Lower leg skin (tissue), 4 donors: ENCODE results near the gene SAPCD1. TPM values are rescaled to one million over a fixed set of nuclear protein-coding genes. Genes with fewer than 3 reads are reported as not detected.

ENCODE experiments used
- DNase-seq, 2 donors: peaks; one replicate each; pipeline ENCODE4 v3.0.0-alpha.2; 2019; ENCODE audit warnings: low spot score in 2 of 2
- H3K4me3 ChIP-seq: fragments of 200-600 bp; sonication (generic); 2 replicates; pipeline ENCODE4 v1.5.1; 2017; ENCODE audit warnings: mild to moderate bottlenecking, low read depth; ENCODE audit not compliant: poor library complexity, severe bottlenecking
- POLR2A ChIP-seq, 2 donors: fragments of 450-650 bp; IDR thresholded peaks; one replicate each; pipeline ENCODE4 v1.6.1; 2016 to 2017; ENCODE audit warnings: antibody characterized with exemption in 2 of 2, mild to moderate bottlenecking in 1 of 2, moderate library complexity in 1 of 2
- WGBS, 2 donors: methylation state at CpG; one replicate each; pipeline ENCODE4 v1.1.5; 2018; 5-methylcytosine and 5-hydroxymethylcytosine counted together
- intact Hi-C: fragments of 100-400 bp; cut with DNase I; formaldehyde crosslinking; loops from one replicate; pipeline ENCODE4 v1.15.0; 2023; ENCODE audit warnings: low total_unique reads
- total RNA-seq, 4 donors: library from RNA; depleted of rRNA; stranded (reverse); fragments of >200 nt; gene quantifications; one replicate each; pipeline ENCODE4 v1.1.0, GENCODE V29; 2016
- TF ChIP-seq, protein P1 (sequence below), 3 donors: fragments of 450-650 bp; IDR thresholded peaks; one replicate each; pipeline ENCODE4 v1.5.1; 2016; ENCODE audit warnings: antibody characterized with exemption in 3 of 3, mild to moderate bottlenecking in 3 of 3, moderate library complexity in 2 of 3

SAPCD1 gene
- 10 to 100 TPM; 25.3 to 80.6 (median 55.3) TPM for total RNA-seq

DNA sequence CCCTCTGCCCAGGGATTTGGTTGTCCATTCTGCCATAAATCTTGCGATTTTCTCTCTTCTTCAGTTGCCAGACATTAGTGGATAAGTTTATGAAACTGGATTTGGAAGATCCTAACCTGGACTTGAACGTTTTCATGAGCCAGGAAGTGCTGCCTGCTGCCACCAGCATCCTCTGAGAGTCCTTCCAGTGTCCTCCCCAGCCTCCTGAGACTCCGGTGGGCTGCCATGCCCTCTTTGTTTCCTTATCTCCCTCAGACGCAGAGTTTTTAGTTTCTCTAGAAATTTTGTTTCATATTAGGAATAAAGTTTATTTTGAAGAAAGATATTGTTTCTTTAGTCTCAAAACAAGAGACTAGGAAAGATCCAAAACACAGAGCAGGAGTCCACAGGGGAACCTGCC is at the start of gene SAPCD1:
TSS of gene SAPCD1 (plus strand) at position 301 of the 400 bp plus-strand sequence. CDS start 399 bp downstream, outside the sequence.
- H3K4me3 ChIP-seq, result no peak within 1 kb of the TSS
- intact Hi-C loops, result no loop called here
- TF ChIP-seq POLR2A (IDR thresholded peaks at IDR 0.05), result no peak
- TF ChIP-seq, protein P1, sequence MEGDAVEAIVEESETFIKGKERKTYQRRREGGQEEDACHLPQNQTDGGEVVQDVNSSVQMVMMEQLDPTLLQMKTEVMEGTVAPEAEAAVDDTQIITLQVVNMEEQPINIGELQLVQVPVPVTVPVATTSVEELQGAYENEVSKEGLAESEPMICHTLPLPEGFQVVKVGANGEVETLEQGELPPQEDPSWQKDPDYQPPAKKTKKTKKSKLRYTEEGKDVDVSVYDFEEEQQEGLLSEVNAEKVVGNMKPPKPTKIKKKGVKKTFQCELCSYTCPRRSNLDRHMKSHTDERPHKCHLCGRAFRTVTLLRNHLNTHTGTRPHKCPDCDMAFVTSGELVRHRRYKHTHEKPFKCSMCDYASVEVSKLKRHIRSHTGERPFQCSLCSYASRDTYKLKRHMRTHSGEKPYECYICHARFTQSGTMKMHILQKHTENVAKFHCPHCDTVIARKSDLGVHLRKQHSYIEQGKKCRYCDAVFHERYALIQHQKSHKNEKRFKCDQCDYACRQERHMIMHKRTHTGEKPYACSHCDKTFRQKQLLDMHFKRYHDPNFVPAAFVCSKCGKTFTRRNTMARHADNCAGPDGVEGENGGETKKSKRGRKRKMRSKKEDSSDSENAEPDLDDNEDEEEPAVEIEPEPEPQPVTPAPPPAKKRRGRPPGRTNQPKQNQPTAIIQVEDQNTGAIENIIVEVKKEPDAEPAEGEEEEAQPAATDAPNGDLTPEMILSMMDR (IDR thresholded peaks at IDR 0.05), result no peak
- 78 to 80% methylated on average over 4 of the region's 4 CpGs for WGBS, 2 donors
- no peak for DNase-seq

- no peak for DNase-seq
- H3K4me3 ChIP-seq, result no peak overlapping the region
- TF ChIP-seq, protein P1 (IDR thresholded peaks at IDR 0.05), result no peak
- TF ChIP-seq POLR2A (IDR thresholded peaks at IDR 0.05), result no peak
- intact Hi-C loops, result no loop called here
- WGBS, 2 donors, result 57 to 70% methylated on average over 4 of the region's 4 CpGs
Measured at GRCh38 chr6:31713465-31713864, 49.0 kb upstream of the SAPCD1 start.

DNA sequence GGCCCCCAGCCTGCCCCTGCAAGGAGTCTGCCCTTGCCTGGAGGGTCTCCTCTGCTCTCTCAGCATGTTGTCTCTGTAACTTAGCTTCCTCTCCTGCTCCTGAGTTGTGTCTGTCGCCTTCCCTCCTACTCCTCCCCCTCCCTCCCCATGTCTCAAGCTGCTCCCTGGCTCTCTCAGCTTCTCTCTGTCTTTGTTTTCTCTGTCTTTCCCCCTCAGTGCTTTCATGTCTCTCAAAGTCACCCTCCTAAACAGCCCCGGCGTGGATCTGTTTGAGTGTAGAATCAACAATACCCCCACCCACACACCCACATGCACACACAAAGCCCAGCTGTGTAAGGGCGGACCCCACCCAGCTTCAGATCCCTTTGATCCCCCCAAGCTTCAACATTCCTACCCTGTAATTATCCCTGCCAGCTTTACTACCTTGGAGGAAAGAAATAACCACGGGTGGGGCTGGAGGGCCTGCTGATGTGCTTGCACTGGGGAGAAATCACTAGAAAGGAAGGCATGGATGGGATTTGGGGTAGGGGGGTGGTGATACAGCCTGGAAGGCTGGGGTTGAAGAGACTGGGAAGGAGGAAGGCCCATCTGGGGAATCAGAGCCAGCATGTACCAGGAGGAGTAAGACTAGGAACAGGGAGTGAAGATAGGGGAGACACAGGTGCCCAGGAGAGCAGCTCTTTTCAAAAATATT is 48.3 kb upstream of the SAPCD1 start:
- intact Hi-C loops, result no loop called here
- 27 to 28% methylated on average over 5 of the region's 5 CpGs for WGBS, 2 donors
- H3K4me3 ChIP-seq, result no peak overlapping the region
- TF ChIP-seq POLR2A (IDR thresholded peaks at IDR 0.05), result no peak
- TF ChIP-seq, protein P1 (IDR thresholded peaks at IDR 0.05), result no peak
- DNase-seq, result no peak

DNA sequence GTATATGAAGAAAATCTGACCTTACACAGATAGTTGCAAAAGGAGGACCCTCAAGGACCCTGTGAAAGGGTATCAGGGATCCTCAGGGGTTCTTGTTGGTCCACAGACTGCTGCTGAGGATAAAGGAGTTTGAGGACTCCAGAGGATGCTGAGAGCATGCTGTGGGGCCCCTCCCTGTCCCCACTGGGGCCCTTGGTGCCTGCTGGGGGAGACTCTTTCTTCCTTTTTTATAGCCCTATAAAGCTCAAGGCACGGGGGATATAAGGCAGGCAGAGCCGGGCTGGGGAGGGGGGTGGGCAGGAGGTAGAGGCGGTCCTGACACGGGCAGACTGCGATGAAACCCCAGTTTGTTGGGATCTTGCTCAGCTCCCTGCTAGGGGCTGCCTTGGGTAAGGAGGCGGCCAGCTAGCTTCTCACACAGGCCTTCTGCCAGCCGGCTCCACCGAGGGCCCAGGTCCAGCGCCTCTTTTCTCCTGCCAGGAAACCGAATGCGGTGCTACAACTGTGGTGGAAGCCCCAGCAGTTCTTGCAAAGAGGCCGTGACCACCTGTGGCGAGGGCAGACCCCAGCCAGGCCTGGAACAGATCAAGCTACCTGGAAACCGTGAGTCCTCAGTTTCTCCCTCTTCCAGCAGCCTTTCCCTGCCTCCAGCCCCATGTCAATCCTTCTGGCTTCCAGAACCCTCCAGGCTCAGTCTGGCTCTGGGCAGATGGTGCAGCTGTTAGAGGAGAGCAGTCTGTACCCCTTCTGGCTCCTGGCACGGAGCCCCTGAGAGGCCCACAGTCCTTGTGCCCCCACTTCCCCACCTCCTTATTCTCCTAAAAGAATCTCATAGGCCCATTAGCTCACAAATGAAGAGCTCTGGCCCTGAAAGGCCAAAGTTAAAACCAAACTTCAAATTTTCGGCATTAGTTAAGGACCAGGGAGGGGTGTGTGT is 47.2 kb upstream of the SAPCD1 start, which contains the start of gene LY6G6D:
TSS of gene LY6G6D (plus strand) at position 327 of the 937 bp plus-strand sequence. CDS start at position 335, 8 bp downstream.
- no peak within 1 kb of the TSS for H3K4me3 ChIP-seq
- intact Hi-C loops, result no loop called here
- DNase-seq, result no peak
- TF ChIP-seq POLR2A (IDR thresholded peaks at IDR 0.05), result no peak
- TF ChIP-seq, protein P1 (IDR thresholded peaks at IDR 0.05), result no peak
- WGBS, 2 donors, result 46 to 51% methylated on average over 16 of the region's 16 CpGs

GRCh38 chr6:31717499-31718222 is 44.8 kb upstream of the SAPCD1 start:
- 47 to 61% methylated on average over 10 of the region's 10 CpGs for WGBS, 2 donors
- intact Hi-C loops, result no loop called here
- H3K4me3 ChIP-seq, result no peak overlapping the region
- no peak for TF ChIP-seq POLR2A (IDR thresholded peaks at IDR 0.05)
- TF ChIP-seq, protein P1 (IDR thresholded peaks at IDR 0.05), result no peak
- DNase-seq, result no peak
